Astrocyte (in vitro differentiated cells and primary cell): Measurements from ENCODE around the gene AGL.

Experiments used
- EZH2 ChIP-seq: IDR thresholded peaks from 2 replicates; pipeline ENCODE4 v1.6.1; 2012; ENCODE audit warnings: mild to moderate bottlenecking, low read length, inconsistent platforms; ENCODE audit not compliant: insufficient read depth
- TF ChIP-seq, protein P1 (sequence below): IDR thresholded peaks from 2 replicates; pipeline ENCODE4 v1.5.1; 2011; ENCODE audit warnings: low read depth, mild to moderate bottlenecking, inconsistent platforms, low read length, moderate library complexity; ENCODE audit not compliant: insufficient read depth

GRCh38 chr1:99965646-99966375 lies 115.7 kb downstream of the AGL start:
- TF ChIP-seq, protein P1, sequence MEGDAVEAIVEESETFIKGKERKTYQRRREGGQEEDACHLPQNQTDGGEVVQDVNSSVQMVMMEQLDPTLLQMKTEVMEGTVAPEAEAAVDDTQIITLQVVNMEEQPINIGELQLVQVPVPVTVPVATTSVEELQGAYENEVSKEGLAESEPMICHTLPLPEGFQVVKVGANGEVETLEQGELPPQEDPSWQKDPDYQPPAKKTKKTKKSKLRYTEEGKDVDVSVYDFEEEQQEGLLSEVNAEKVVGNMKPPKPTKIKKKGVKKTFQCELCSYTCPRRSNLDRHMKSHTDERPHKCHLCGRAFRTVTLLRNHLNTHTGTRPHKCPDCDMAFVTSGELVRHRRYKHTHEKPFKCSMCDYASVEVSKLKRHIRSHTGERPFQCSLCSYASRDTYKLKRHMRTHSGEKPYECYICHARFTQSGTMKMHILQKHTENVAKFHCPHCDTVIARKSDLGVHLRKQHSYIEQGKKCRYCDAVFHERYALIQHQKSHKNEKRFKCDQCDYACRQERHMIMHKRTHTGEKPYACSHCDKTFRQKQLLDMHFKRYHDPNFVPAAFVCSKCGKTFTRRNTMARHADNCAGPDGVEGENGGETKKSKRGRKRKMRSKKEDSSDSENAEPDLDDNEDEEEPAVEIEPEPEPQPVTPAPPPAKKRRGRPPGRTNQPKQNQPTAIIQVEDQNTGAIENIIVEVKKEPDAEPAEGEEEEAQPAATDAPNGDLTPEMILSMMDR, result no peak
- TF ChIP-seq EZH2, result no peak
